ENCODE data around the gene HSPA12B. TPM values are rescaled to one million over a fixed set of nuclear protein-coding genes. Genes with fewer than 3 reads are reported as not detected.

HSPA12B gene
- total RNA-seq, 1 experiment from 2014 or later, result 2.7 TPM

- no peak overlapping the region for H3K4me3 Mint-ChIP-seq
- peaks cover 61% of the 10 kb centered on the region for H3K27me3 Mint-ChIP-seq (ENCODE audit: low read depth)
- Histone ChIP-seq H2BK15ac (ENCODE audit: low read depth, low read length) (no peak overlapping the region), H3K4me1 (ENCODE audit: insufficient read depth, low read length) (no peaks in the 10 kb centered on the region; the same call in 1 of the 2 replicates), H4K5ac (ENCODE audit: insufficient read length, low read depth, low read length) (no peak overlapping the region), H4K8ac (replicated peaks; ENCODE audit: insufficient read length, low read depth, low read length) (no peak overlapping the region), H2BK120ac (ENCODE audit: low read depth, low read length, poor library complexity, severe bottlenecking) (no peak overlapping the region), H2AFZ (ENCODE audit: low read length) (no peak overlapping the region), H3T11ph (ENCODE audit: low read length) (no peak overlapping the region), H3K23me2 (ENCODE audit: insufficient read length, low read depth, low read length, poor library complexity, severe bottlenecking) (peaks cover 12% of the 10 kb centered on the region), H2AK5ac (ENCODE audit: insufficient read length, low read length) (no peak overlapping the region), H3K27ac (ENCODE audit: insufficient read length, low read depth, low read length) (no peak overlapping the region), H4K20me1 (ENCODE audit: control insufficient read depth, insufficient read depth, insufficient read length) (no peaks in the 10 kb centered on the region), H3K23ac (ENCODE audit: insufficient read length, low read depth, low read length) (no peak overlapping the region), H3K27me3 (ENCODE audit: insufficient read depth, low read length) (peaks cover 2% of the 10 kb centered on the region; the same call in 1 of the 2 replicates), H4K91ac (ENCODE audit: insufficient read length, low read depth, low read length) (no peak overlapping the region), H3K9ac (ENCODE audit: extremely low read depth, insufficient read length, low read length) (no peak overlapping the region), H3K14ac (ENCODE audit: insufficient read depth, low read length) (no peak overlapping the region), H3K9me3 (ENCODE audit: control insufficient read depth, low read depth, low read length) (no peaks in the 10 kb centered on the region), H2BK5ac (ENCODE audit: insufficient read length, low read length) (no peak overlapping the region), H3K79me2 (ENCODE audit: insufficient read depth, low read length) (no peaks in the 10 kb centered on the region), H2BK20ac (ENCODE audit: low read depth, low read length, poor library complexity, severe bottlenecking) (no peak overlapping the region), H3K4ac (ENCODE audit: low read depth, low read length) (no peak overlapping the region), H2BK12ac (ENCODE audit: insufficient read length, low read depth, low read length) (no peak overlapping the region), H3K18ac (ENCODE audit: insufficient read length, low read depth, low read length) (no peak overlapping the region), H3K56ac (ENCODE audit: insufficient read length, low read depth, low read length) (no peak overlapping the region), H3K79me1 (ENCODE audit: insufficient read depth, low read depth, low read length, poor library complexity, severe bottlenecking) (no peaks in the 10 kb centered on the region), H3K4me2 (ENCODE audit: insufficient read depth, insufficient read length, low read length) (no peak overlapping the region)
- H3K27ac Mint-ChIP-seq, result no peak overlapping the region
- TF ChIP-seq CTCF (conservative IDR thresholded peaks at IDR 0.05), result no peak
- DNase-seq, result no peak
- H3K4me1 Mint-ChIP-seq, result peaks cover 9 to 16% of the 10 kb centered on the region in 2 experiments
- H3K36me3 Mint-ChIP-seq (ENCODE audit: insufficient read depth in 1 of 3, low read depth in 3 of 3), result no peaks in the 10 kb centered on the region; a peak in 1 of 7 replicates
- WGBS (ENCODE audit: extremely low coverage, insufficient read length, low lambda C conversion rate), result no CpG with 5 or more reads among the region's 4 CpGs
- no peaks in the 10 kb centered on the region for H3K9me3 Mint-ChIP-seq
These were observed 43.1 kb downstream of the HSPA12B start for GRCh38 chr20:3775457-3776108.

Data from H9 (cell line).